HG03558 (cell line): ENCODE measurements around the gene KCNH5.

Source experiments
- ATAC-seq: cut with Tn5 transposase; IDR thresholded peaks from one replicate; pipeline ENCODE4 v1.9.1; 2021; ENCODE audit warnings: moderate number of reproducible peaks; ENCODE audit not compliant: unreplicated experiment; ENCODE audit errors: extremely low read depth

Gene KCNH5

GRCh38 chr14:63045234-63045611, at the start of gene KCNH5:
Gene KCNH5, minus strand, starts transcription at chr14:63045458. Its CDS starts 272 bp downstream, at chr14:63045186.
- no peak for ATAC-seq

GRCh38 chr14:63091394-63091996, 46.2 kb upstream of the KCNH5 start:
- no peak for ATAC-seq

- ATAC-seq = no peak
These were observed 43.6 kb upstream of the KCNH5 start for GRCh38 chr14:63088865-63089264.

GRCh38 chr14:63078569-63078968, 33.3 kb upstream of the KCNH5 start:
- no peak for ATAC-seq

GRCh38 chr14:63076488-63076887, 31.2 kb upstream of the KCNH5 start:
- ATAC-seq = no peak

- no peak for ATAC-seq
These were observed 10.4 kb upstream of the KCNH5 start for GRCh38 chr14:63055631-63056030.

- ATAC-seq = no peak
These were observed 6.7 kb upstream of the KCNH5 start for GRCh38 chr14:63051992-63052391.

GRCh38 chr14:63051301-63051700, 6.0 kb upstream of the KCNH5 start:
- ATAC-seq = no peak

- no peak for ATAC-seq
These were observed 5.4 kb upstream of the KCNH5 start for GRCh38 chr14:63050694-63051093.

- ATAC-seq = no peak
These were observed 1.3 kb upstream of the KCNH5 start for GRCh38 chr14:63046339-63047268.

- ATAC-seq = no peak
These were observed 508 bp upstream of the KCNH5 start for GRCh38 chr14:63045612-63046320.

GRCh38 chr14:63039866-63040265, 5.4 kb downstream of the KCNH5 start:
- no peak for ATAC-seq

GRCh38 chr14:63032641-63033040, 12.6 kb downstream of the KCNH5 start:
- ATAC-seq = no peak

- no peak for ATAC-seq
These were observed 13.2 kb downstream of the KCNH5 start for GRCh38 chr14:63032076-63032475.

GRCh38 chr14:63030113-63030512, 15.1 kb downstream of the KCNH5 start:
- no peak for ATAC-seq

GRCh38 chr14:63027719-63028118, 17.5 kb downstream of the KCNH5 start:
- no peak for ATAC-seq

- ATAC-seq = no peak
These were observed 18.8 kb downstream of the KCNH5 start for GRCh38 chr14:63026491-63026890.

- ATAC-seq = no peak
These were observed 30.6 kb downstream of the KCNH5 start for GRCh38 chr14:63014621-63015020.

- no peak for ATAC-seq
These were observed 33.1 kb downstream of the KCNH5 start for GRCh38 chr14:63012171-63012570.

GRCh38 chr14:63011623-63012022, 33.6 kb downstream of the KCNH5 start:
- ATAC-seq = no peak

GRCh38 chr14:63009495-63009894, 35.8 kb downstream of the KCNH5 start:
- no peak for ATAC-seq
